Measurements from ENCODE around the gene RPS6KA3.
"Not testable (repeated sequence)": the region's sequence is repeated elsewhere in the genome, so short reads cannot be mapped to it uniquely, and the experiment has no call there.

RPS6KA3 gene

DNA sequence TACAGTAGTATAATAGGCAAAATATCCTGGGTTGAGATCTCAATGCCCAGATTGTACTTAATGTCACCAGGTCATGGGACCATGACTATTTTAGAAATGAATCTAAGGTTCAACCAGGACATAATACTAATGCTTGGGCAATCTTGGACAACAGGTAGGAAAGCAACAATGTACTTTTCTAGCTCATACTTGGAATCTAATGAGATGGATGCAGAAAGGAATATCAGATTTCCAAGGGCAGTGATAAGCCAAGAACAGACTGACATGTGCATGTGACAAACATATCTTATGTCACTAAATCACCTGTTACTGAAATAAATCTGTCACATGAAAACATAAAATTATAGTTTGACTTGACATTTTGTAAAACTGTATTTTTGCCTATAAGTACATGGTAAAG, 51.1 kb downstream of the RPS6KA3 start:
- no peak for DNase-seq

DNA sequence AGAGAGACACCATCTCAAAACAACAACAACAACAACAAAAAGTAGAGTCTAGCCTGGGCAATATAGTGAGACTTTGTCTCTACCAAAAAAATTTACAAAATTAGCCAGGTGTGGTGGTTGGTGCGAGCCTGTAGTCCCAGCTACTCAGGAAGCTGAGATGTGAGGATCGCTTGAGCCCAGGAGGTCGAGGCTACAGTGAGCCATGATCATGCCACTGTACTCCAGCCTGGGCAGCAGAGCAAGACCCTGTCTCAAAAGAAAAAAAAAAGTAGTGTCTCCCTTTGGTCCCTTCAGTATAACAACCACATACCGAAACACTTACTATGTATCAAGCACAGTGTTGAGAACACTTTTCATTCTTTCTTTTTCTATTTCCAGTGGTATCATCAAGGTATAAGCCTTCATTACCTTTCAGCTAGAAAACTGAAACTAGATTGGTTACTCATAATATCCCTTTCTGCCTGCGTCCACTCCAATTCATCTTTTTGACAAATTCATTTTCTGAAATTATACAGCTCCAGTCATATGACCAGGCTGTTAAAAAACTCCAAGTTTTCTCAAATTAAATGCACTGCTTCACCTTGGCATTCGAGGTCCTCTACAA, 54.1 kb downstream of the RPS6KA3 start:
- DNase-seq = no peak

DNA sequence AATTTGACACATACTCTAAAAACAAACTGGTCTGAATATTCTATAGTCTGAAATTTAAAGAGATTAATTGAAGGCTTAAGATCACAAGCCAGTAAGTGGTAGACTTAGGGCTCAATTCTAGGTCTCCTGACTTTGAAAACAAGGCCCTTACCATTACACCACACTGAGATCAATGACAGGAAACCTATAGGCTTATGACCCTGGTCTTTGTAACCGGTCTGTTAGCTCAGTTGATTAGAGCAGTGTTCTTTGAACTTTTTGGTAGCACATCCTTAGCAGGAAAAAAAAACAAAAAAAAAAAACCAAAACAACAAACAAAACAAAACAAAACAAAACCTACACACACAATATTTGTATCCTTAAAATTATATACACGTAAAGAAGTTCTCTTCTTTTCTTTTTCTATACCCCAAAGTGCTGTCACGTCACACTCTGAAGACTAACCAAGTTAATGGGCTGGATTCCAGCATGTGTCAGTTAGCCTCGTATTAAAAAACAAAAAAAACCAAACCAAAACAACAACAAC, 55.4 kb downstream of the RPS6KA3 start:
- DNase-seq = no peak

DNA sequence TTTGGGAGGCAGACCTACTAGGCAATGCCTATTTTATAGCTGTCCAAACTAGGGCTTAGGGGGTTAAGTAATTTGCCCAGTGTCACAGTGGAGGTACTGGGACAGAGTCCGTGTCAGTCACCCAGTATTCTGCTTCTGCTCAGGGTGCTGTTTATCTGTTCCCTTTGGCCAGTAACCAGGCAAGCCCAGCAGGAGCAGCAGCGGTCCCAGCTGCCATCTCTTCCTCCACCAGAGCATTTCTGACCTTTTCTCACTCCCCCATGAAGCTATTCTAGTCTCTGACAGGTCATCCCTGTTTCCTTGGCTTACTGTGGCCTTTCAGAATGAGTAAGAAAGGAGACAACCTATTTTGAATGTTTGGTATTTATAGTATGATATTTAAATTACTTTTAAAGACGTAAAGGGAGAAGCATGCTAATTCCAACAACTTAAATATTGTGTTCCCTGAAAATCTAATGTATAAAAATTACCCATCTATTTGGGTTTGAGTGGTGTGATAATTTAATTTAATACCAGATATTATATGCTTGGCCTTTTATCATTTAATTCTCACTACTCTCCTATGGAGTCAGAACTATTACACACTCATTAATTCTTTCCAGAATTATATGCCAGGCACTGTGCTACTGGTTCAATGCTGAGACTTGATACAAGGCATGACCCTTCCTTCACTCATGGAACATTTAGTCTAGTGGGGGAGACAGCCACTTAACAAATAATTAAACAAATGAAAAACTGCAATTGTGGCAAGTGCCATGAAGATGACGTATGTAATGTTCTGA, 60.6 kb downstream of the RPS6KA3 start:
- DNase-seq = no peak

DNA sequence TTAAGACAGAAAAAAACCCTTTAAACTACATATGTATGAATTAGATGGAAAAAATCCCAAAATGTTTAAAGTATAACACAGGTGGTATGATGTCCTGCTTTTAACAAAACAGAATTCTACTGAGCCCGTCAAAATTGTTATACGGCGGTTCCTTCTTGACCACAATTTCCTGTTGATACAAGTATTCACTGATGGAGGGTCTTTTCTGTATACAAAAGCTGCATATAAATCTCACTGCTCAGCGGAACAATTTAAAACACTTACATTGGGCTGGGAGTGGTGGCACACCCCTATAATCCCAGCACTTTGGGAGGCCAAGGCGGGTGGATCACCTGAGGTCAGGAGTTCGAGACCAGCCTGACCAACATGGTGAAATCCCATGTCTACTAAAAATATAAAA, 62.4 kb downstream of the RPS6KA3 start:
- DNase-seq = no peak

DNA sequence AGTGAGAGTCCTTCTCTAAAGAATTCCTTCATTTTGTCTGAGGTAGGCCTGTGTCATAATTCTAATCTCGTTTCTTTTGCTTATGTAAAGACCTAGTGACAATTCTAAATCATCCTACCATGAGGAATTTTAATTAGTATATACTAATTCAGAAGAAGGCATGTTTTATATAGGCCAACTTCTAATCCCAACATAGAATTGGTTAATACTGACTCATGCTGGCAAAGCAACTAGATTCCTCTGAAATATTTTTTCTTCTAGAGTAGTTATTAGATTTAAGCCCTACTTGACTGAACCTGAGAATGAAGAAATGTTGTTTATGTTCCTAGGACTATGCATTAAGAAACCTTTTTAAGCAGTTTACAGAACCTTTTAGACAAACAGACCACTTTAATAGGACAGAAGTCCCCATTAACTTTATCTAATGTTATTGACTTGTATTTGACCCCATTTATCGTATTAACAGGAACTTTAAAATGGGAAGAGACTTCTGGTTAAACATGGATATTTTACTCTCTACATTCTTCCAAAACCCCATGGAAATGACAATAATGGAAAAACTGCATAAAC, 69.0 kb downstream of the RPS6KA3 start:
- no peak for DNase-seq

DNA sequence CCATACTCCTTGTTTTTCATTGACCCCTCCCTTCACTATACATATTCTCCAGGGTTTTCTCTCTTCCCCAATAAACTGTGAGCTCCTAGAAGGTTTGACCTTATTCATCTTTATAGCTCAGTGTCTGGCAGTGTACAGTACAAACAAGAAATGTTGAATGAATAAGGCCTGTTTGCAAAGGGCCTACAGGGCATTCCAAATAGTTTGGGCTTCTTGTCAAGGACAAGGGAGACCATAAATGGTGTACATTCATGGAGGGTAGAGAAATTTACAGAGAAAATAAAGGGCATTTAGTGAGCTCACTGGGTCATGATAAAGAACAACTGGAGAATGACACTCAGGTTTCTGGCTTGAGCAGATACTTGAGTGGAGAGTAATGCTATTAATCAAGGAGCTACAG, 77.5 kb downstream of the RPS6KA3 start:
- no peak for DNase-seq

DNA sequence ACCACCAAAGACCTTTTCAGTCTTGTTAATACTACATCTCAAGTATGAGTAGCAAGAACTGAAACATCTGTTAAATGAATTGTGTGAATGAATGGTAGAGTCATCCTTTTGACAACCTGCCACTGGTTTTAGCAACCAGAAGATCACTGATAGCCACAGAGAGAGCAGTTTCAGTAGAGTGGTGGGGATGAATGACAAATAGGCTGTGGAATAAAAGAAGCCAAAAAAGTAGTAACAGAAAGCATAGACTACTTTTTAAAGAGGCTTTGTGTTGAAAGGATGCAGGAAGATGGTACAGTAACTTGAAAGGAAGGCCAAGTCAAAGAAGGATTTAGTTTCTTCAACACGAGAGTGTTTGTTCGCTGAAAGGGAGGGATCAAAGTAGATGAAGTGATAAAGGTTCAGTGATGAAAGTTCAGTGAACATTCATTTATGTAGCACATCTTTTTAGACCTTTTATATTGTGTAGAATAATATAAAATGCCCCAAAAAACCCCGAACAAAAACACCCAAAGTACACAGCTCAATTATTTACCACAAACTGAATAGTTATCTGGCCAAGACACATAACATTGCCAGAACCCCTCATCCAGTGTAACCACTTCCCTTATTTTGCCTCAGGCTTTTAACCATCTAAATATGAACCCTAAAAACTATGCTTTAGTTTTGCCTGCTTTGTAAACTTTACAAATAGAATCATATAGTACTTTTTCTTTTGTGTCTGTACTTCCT, 84.9 kb downstream of the RPS6KA3 start:
- DNase-seq = no peak

DNA sequence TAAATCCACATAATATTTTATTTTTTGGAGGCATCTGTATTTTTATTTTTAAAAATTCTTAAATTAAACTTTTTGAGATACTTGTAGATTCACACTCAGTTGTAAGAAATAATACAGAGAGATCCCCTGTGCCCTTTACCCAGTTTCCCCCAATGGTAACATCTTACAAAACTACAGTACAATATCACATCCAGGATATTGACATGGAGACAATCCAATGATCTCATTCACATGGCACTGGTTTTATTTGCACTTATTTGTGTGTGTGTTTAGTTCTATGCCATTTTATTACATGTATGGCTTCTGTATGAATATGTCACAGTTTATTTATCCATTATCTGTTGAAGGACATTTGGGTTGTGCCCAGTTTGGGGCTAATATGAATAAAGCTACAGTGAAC, 89.6 kb downstream of the RPS6KA3 start:
- no peak for DNase-seq

DNA sequence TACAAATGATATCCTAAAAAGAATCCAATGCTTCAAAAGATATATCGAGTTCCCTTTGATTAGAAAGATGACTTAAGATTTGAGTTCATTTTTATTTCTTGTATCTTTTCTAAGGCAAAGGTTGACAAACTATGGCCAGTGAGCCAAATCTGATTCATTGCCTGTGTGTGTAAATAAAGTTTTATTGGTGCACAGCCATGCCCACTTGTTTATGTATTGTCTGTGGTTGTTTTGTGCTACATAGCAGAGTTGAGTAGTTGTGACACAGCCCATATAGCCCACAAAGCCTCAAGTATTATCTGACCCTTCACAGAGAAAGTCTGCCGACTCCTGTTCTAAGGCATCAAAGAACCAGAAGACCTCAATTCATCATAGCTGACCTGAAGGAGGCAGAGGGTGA, 92.9 kb downstream of the RPS6KA3 start:
- no peak for DNase-seq

DNA sequence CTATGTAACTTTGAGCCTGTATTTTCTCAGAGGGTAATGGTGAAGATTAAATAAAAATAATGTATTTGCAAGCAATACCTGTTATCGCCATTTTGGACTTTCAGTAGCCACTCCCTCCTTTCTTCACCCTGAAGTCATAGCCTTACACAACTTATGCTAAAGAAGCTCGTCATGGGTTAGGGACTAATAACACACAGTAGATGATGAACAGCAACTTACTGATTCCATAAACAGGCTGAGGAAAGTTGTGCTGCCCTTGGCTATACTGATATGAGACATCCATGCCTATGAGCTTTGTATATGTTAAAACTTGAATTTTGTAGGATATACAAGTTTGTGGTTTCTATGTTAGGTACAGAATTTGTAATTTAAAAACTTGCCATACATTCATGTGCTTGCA, 93.4 kb downstream of the RPS6KA3 start:
- DNase-seq = no peak

DNA sequence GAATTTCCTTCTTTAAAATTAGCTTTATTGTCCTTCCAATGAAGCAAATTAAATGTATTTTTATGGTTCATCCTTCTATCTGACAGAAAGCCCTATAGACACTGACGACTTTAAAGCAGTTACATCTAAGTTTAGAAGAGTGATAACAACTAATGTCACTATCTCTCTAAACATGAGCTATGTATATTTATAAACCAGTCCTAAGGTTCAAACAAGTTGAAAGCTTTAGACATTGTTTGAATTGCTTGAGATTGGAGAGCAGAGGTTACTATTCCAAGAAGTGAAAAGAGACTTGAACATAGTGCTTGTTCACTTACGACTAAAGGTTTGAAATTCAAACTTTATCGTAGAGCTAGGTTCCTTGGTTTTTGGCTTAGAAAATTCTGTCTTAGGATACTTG, 94.8 kb downstream of the RPS6KA3 start:
- DNase-seq = no peak

DNA sequence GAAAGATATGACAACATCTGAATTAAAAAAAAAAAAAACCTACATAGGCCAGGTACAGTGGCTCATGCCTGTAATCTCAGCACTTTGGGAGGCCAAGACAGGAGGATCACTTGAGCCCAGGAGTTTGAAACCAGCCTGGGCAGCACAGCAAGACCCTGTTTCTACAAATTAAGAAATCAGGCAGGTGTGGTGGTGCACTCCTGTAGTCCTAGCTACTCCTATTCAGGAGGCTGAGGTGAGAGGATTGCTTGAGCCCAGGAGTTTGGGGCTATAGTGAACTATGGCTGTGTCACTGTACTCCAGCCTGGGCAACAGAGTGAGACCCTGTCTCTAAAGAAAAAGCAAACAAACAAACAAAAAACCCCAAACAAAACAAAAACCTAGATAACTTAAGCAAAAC, 104.2 kb downstream of the RPS6KA3 start:
- not testable (repeated sequence) for DNase-seq

DNA sequence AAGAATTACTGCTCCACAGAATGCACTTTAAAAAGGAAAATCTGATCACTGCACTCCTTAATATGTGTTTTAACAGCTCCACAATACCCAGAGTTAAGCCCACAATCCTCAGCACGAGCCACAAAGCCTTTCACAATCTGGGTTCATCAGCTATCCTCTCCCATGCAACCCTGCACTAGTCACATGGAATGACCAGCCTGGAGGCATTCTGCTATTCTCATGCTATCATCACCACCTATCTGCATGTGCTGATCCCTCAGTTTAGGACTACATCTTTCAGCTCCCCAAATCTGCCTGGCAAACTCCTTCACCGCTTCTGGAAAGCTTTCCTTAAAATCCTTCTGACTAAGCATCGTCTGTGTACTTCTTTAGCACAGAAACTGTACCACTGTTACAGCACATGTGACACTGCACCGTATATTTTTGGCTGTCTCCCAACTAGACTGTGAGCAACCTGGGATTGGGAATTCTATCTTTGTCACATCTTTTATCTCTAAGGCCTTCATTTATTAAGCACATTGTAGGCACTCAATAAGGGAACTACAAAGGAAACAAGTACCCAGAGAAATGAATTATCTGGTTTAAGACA, 106.8 kb downstream of the RPS6KA3 start:
- DNase-seq = no peak

DNA sequence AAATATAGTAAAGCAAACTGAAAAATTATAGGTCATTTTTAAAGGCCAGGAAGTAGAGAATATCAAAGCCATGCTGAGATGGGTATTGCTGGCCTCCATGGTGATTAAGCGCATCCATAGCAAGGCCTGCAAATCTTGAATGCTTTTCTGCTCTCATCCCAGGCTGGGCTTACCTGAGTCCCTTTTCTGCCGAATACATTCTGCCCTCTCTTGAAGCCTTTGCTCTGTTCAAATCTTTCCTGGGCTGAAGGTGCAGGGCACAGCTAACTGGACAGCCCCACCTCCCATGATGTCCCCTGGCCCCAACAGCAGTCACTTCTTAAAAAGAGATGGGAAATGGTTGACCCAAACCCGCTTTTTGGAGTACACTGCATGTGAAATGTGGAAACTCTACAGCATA, 115.0 kb downstream of the RPS6KA3 start:
- DNase-seq = no peak

DNA sequence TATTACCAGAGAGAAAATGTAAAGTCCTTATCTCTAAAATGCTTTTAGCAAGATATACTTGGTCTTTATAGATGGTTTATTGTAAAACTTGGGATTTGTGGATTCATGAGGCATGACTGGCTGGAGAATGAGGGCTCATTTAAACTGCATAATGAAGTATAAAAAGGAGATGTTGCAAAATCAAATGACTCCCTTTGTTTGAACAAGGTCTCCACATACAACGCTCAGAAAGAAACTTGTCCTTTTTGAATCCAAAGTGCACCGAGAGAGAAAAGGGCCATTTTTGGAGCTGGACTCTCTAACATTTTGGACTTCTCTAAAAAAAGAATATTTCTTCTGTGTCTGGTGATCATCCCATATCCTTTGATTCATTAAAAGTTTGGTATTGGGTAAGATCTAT, 117.4 kb downstream of the RPS6KA3 start:
- no peak for DNase-seq

DNA sequence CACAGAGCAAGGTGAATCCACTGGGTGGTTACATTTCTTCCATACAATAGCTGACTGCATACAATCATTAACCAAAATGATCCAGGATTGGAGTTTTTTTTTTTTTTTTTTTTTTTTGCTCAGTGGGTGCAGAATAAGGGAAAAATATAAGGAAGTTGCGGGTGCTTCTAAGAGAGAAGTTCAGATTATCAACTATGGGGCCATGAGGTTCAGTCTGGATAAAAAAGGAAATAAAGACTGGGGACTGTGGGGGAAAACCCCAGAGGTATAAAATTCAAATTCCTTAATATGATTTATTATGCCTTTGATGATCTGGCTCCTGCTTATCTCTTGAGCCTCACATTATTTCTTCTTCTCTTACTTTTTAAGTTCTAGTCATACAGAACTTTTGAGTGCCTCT, 119.1 kb downstream of the RPS6KA3 start:
- no peak for DNase-seq

DNA sequence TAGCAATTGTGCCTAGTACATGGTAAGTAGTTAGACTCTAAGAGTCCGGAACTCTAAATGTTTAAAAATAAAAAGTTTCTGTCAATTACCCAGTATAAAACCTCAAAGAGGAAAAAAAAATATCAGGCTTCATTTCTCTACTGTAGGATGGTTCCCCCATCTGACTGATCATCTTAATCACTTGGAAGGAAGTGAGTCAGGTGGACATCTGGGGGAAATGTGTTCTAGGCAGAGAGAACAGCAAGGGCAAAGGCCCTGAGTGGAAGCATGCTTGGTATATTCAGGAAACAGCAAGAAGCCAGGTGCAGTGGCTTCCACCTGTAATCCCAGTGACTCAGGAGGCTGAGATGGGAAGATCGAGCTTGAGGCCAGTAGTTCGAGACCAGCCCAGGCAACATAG, 122.2 kb downstream of the RPS6KA3 start:
- DNase-seq = no peak

DNA sequence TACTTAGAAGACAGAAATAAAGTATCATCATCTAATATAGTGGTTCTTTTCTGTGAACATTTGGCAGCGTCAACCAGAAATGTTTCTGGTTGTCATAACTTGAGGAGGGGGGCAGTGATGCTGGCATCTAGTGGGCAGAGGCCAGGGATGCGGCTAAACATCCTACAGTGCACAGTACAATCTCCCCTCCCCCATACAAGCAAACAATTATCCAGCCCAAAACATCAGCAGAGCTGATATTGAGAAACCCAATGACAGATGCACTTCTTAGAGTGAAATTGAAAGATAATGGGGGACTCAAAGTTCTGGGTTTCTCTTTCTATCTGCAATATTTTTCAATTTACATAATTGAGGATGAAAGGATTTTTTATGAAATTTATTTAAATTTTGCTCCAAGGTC, 123.1 kb downstream of the RPS6KA3 start:
- no peak for DNase-seq

DNA sequence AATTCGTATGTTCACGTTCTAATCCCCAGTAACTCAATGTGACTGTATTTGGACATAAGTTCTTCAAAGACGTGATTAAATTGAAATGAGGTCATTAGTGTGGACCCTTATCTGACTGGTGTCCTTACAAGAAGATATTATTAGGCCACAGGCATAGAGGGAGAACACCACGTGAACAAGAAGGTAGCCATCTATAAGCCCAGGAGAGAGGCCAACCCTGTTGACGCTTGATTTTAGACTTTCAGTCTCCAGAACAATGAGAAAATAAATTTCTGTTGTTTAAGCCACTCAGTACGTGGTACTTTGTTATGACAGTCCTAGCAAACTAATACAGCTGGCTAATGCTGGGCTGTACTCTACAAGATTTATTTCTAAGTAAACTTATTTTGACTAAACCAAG, 123.6 kb downstream of the RPS6KA3 start:
- no peak for DNase-seq

DNA sequence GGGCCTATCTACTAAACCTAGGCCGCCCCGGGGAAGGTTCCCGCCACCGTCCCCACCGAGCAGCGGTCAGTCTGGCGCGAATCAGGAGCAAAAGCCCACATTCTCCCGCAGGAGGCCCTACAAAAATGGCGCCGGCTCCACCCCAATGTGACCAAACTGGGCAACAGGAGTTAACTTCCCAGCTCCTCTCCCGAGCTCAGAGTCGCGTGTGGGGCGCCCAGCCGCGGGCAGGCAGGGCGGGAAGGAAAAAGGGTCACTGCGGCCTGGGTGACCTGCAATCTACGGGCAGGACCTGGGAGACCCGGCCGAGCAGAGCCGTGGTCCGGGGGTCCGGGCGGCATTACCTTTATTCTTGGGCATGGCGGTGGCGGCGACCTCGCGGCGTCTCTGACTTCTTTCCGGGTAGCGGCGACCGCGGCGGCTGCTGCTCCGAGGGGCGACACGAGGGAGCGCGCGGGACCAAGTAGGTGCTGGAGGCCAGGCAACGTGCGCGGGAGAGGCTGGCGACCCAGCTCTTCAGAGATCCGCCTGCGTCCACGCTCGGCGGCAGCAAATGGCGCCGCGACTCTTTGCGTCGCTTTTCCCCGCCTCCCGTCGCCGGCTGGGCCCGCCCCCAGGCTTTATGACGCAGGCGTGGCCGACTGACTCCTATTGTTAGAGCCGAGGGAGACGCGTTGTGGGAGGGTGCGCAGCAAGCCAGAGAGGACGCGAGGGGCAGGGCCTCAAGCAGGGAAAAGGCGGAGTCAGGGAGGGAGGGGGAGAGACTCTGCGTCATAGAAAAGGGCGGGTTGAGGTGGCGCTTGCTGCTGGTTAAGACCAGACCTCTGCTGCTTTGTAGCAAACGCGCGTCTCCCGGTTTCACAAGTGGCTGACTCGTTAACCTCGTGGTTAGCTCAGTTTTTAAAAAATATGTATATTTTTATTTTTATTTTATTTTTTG, 125.2 kb downstream of the RPS6KA3 start, which contains the start of gene EIF1AX:
TSS of gene EIF1AX (minus strand) at position 558 of the 940 bp plus-strand sequence. CDS start at position 360, 198 bp downstream.
- DNase-seq = peak; percentile 99

DNA sequence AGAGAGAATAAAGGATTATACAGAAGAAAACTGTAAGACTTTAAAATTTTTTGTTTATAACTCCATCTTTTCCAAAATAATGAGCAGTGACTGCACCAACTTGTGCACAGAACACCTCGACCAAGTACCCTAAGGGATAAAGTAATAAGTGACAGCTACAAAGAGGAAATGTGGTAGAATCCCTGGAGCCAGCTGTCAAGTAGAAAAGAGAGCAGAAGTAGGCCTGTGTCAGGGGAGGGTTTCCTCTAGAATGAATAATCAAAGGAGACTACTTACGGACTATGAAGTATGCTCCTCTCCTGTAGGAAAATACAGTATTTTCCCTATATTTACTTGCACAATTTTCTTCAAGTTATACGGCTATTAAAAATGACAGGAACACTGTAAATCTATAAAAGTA, 126.3 kb downstream of the RPS6KA3 start:
- no peak for DNase-seq
